GM18870 (cell line): ENCODE measurements around the gene SLC35F3.

Experiments
- ATAC-seq: cut with Tn5 transposase; IDR thresholded peaks from one replicate; pipeline ENCODE4 v1.9.1; 2021; ENCODE audit warnings: moderate library complexity; ENCODE audit not compliant: unreplicated experiment

The SLC35F3 gene

GRCh38 chr1:234214911-234215892 lies 310.7 kb downstream of the SLC35F3 start:
- no peak for ATAC-seq

GRCh38 chr1:234216116-234216703 lies 311.7 kb downstream of the SLC35F3 start:
- peak; percentile 50 for ATAC-seq

GRCh38 chr1:234217316-234217840 lies 312.9 kb downstream of the SLC35F3 start:
- ATAC-seq, result no peak

GRCh38 chr1:234218078-234218477 lies 313.6 kb downstream of the SLC35F3 start:
- no peak for ATAC-seq

GRCh38 chr1:234219711-234220110 lies 315.2 kb downstream of the SLC35F3 start:
- ATAC-seq, result no peak

GRCh38 chr1:234221601-234222000 lies 317.1 kb downstream of the SLC35F3 start:
- ATAC-seq, result no peak

GRCh38 chr1:234222561-234223280 lies 318.2 kb downstream of the SLC35F3 start:
- no peak for ATAC-seq

- no peak for ATAC-seq
Measured at GRCh38 chr1:234226113-234226818, 321.8 kb downstream of the SLC35F3 start.

GRCh38 chr1:234226819-234227165 lies 322.3 kb downstream of the SLC35F3 start:
- ATAC-seq, result no peak

GRCh38 chr1:234229581-234230387 lies 325.3 kb downstream of the SLC35F3 start:
- no peak for ATAC-seq

- ATAC-seq, result peak; percentile 64
Measured at GRCh38 chr1:234230414-234230862, 326.0 kb downstream of the SLC35F3 start.

- no peak for ATAC-seq
Measured at GRCh38 chr1:234231061-234231892, 326.8 kb downstream of the SLC35F3 start.

GRCh38 chr1:234231893-234232276 lies 327.4 kb downstream of the SLC35F3 start:
- ATAC-seq, result no peak

GRCh38 chr1:234234199-234234598 lies 329.7 kb downstream of the SLC35F3 start:
- no peak for ATAC-seq

GRCh38 chr1:234235434-234235881 lies 331.0 kb downstream of the SLC35F3 start:
- no peak for ATAC-seq

GRCh38 chr1:234237393-234237792 lies 332.9 kb downstream of the SLC35F3 start:
- ATAC-seq, result no peak

- ATAC-seq, result no peak
Measured at GRCh38 chr1:234238060-234238459, 333.6 kb downstream of the SLC35F3 start.

- no peak for ATAC-seq
Measured at GRCh38 chr1:234239515-234239914, 335.0 kb downstream of the SLC35F3 start.

- ATAC-seq, result no peak
Measured at GRCh38 chr1:234239936-234240335, 335.5 kb downstream of the SLC35F3 start.
